Astrocyte of the spinal cord (primary cell): ENCODE results near the gene NRF1.
"Not testable (repeated sequence)": the region's sequence is repeated elsewhere in the genome, so short reads cannot be mapped to it uniquely, and the experiment has no call there.

ENCODE experiments used
- DNase-seq: peaks from one replicate; pipeline ENCODE4 v3.0.0; 2011; ENCODE audit warnings: low read depth, low spot score
- H3K4me3 ChIP-seq: 2 replicates; pipeline ENCODE4 v1.5.1; 2011; ENCODE audit warnings: low read depth, mild to moderate bottlenecking, low read length, moderate library complexity
- in situ Hi-C: cut with HindIII; loops from 2 replicates; pipeline ENCODE4 v1.10.0; 2017; ENCODE audit warnings: low sequenced_read_pairs
- TF ChIP-seq, protein P1 (sequence below): IDR thresholded peaks from 2 replicates; pipeline ENCODE4 v1.5.1; 2012; ENCODE audit warnings: low read depth, mild to moderate bottlenecking, low read length, inconsistent platforms

NRF1 gene

DNA sequence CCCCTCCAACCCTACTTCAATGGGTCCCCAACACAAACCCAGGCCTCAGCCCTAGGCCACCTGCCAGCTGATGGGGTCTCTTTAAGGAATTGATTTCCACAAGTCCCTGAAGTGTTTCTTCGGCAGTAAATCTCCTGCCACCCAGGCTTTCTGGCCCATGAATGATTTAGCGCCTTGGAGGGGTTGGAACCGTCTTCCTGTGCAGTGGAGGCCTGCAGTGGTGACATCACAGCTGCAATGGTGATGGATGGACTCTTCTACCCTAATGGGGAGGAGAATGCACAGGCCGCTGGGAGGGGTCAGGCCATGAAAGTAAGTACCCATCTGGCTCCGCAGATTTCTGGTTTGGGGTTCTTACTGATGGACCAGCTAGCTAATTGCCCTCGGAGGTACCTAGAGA is 177.5 kb downstream of the NRF1 start:
- TF ChIP-seq, protein P1, sequence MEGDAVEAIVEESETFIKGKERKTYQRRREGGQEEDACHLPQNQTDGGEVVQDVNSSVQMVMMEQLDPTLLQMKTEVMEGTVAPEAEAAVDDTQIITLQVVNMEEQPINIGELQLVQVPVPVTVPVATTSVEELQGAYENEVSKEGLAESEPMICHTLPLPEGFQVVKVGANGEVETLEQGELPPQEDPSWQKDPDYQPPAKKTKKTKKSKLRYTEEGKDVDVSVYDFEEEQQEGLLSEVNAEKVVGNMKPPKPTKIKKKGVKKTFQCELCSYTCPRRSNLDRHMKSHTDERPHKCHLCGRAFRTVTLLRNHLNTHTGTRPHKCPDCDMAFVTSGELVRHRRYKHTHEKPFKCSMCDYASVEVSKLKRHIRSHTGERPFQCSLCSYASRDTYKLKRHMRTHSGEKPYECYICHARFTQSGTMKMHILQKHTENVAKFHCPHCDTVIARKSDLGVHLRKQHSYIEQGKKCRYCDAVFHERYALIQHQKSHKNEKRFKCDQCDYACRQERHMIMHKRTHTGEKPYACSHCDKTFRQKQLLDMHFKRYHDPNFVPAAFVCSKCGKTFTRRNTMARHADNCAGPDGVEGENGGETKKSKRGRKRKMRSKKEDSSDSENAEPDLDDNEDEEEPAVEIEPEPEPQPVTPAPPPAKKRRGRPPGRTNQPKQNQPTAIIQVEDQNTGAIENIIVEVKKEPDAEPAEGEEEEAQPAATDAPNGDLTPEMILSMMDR: no peak
- in situ Hi-C loops: no loop called here
- no peak overlapping the region for H3K4me3 ChIP-seq
- no peak for DNase-seq

DNA sequence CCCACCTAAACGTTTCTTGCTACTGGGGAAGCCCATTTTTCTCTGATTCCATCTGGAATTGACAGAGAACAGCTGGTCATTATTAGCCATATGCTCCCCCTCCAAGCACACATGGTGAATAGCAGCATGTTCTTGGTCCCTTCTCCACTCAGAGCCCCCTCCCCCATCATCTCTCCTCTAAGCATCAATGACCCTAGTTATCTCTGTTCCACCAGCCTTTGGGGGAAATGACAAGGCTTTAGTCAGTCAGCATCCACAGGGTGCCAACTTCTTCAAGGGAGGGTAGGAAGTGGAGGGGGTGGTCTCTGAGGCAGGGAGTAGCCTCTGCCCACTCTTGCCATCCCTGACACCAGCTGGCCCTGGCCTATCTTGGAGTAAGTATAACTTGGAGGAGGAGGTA is 178.1 kb downstream of the NRF1 start:
- no peak overlapping the region for H3K4me3 ChIP-seq
- TF ChIP-seq, protein P1: no peak
- in situ Hi-C loops: no loop called here
- no peak for DNase-seq

DNA sequence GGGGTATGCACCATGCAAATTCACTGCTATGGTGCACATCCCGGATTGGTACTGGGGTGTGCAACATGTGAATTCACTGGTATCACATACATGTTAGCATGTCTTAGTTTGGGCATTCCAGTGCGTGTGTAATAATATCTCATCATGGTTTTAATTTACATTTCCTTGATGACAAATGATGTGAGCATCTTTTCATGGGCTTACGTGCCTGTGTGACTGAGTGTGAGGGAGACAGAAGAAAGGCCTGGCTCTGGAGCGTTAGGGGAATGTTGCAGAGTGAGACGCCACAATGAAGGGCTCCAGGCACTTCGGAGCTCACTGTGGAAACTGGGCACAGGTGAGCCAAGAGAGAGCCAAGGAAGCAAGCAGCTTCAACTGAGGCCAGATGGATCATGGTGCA is 178.6 kb downstream of the NRF1 start:
- H3K4me3 ChIP-seq: no peak overlapping the region
- in situ Hi-C loops: no loop called here
- DNase-seq: no peak
- TF ChIP-seq, protein P1: no peak

DNA sequence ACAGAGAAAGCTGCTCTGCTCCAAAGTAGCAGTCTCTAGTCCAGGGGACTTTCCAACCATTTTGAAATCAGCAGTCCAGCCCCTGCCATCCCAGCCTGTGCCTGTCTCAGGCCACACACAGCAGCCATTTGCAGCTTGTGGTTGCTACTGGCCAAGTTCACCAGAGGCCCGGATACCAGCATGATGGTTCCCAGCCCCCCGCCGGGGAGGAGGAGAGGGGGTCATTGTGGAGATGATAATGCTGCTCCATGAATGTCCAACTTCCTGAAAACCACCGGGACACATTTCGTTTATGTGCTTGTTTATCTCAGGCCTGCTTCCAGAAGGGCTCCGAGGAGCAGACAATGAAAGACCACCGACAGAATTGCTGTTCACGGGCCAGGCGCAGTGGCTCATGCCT is 181.2 kb downstream of the NRF1 start:
- in situ Hi-C loops: no loop called here
- no peak overlapping the region for H3K4me3 ChIP-seq
- no peak for DNase-seq
- TF ChIP-seq, protein P1: no peak

DNA sequence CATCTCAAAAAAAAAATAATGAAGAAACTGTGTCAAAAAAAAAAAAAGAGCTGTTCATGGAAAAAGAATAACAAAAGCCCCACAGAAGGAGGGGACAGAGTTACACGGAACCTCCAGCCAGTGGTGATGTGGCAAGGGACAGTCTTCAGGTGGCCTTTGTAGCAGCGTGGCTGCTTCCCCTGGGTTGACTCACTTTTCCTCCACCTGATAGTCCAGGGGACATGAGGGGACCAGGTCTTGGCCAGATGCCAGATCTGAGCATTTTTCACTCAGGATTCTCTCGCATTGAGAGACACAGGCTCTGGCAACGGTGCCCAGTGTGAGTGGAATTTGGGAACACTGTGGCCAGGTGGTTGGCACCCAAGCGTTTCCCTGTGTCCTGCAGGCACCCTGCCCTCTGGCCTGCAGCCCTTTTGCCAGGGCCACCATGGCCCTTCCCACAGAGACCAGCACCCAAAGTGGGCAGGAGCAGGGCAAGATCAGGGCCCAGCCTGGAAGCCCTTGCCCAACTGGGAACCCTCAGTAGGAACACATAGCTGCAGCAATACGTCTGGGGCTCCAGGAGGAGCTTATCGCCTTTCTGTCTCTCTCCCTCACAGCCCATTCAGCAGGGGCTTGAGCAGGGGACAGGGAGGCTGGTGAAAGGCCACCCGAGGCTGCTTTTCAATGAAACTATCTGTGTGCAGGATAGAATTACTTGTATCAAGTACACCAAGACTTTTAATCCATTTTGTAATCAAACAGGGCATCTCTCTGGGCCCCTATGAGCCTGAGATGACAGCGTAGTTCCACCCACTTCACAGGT is 182.2 kb downstream of the NRF1 start:
- DNase-seq: no peak
- H3K4me3 ChIP-seq: no peak overlapping the region
- in situ Hi-C loops: no loop called here
- TF ChIP-seq, protein P1: no peak

DNA sequence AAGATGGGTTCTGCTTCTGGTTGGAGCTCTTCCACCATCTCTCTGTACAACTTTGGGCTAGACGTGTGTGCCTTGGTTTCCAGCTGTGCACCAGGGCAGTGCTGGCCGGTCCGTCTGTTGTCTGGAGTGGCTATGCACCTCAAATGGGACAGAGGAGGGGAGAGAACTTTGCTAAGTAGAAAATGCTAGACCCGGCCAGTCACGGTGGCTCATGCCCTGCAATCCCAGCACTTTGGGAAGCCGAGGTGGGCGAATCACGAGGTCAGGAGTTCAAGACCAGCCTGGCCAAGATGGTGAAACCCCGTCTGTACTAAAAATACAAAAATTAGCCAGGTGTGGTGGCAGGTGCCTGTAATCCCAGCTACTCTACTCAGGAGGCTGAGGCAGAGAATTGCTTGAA is 182.9 kb downstream of the NRF1 start:
- H3K4me3 ChIP-seq, DNase-seq, in situ Hi-C loops: not testable (repeated sequence)

DNA sequence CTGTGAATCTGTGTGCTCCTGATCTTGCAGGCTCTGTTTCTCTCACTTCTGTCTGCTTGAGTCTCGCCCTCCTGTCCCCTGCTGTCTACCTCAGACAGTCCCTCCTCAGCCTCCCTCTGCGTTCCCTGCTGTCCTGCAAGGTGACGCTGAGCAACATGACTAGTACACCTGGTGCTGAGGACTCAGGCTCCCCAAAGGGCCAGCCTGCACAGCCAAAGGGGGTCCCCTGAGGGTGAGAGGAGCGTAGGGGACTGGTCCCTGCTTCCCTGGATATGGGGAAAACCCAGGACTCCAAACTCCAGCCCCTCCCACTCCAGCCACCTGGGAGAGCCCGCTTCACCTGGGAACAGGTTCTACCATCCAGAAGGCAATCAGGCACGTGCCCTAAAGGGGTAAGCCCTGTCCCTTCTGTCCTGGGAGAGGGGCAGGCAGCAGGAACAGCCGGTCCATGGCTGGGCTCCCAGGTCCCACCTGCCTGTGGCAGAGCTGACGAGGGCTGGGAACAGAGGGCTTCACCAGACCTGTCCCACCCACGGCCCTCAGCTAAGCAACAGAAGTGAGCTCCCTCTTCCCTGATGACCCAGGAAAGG is 184.8 kb downstream of the NRF1 start:
- TF ChIP-seq, protein P1: no peak
- no peak overlapping the region for H3K4me3 ChIP-seq
- no peak for DNase-seq
- in situ Hi-C loops: no loop called here
